ENCODE data around the gene SDK1.

SDK1 gene

GRCh38 chr7:4097001-4097609 is 796.1 kb downstream of the SDK1 start:
- DNase-seq (ENCODE audit: low read depth, low spot score): no peak

DNA sequence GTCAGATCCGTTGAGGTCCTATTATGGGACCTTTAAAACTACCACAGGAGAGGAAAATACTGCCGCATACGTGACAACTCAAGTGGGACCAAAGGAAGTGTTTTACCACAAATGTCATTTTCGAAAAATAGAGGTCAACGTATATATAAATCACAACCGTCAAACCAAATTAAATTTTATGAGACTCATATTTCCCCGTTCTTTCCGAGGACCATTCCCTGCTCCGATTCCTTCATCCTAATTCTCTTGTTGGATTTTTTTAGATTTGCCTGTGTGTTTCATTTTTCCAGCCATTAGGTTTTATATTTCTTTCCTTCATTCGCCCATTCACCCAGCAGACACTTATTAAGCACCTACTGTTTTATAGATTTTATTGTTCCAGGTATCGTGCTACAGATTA is 797.1 kb downstream of the SDK1 start:
- no peak for DNase-seq (ENCODE audit: low read depth, low spot score)

DNA sequence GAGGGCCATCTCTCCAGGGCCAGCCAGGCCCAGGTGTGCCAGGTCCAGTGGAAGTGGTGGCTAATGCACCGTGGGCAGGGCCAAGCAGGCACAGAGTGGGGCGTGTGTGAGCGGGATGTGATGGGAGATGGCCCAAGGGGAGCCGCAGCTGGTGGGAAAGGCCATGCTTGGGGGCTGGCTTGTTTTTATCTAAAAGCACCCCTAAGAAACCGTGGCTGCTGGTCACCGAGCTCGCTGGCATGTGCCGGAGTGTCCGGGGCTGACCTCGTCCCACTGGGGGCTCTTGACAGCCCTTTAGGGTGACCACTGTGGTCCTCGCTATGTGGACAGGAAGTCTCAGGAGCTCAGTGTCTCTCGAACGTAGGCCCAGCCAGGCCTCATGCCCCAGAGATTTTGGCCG is 798.6 kb downstream of the SDK1 start:
- DNase-seq (ENCODE audit: low read depth, low spot score): no peak

- DNase-seq (ENCODE audit: low read depth, low spot score): no peak
These were observed 799.1 kb downstream of the SDK1 start for GRCh38 chr7:4100148-4100547.

GRCh38 chr7:4100691-4101090 is 799.6 kb downstream of the SDK1 start:
- no peak for DNase-seq (ENCODE audit: low read depth, low spot score)

- DNase-seq (ENCODE audit: low read depth, low spot score): no peak
These were observed 801.3 kb downstream of the SDK1 start for GRCh38 chr7:4102231-4102841.

- peak; percentile 18 for DNase-seq (ENCODE audit: low read depth, low spot score)
These were observed 802.5 kb downstream of the SDK1 start for GRCh38 chr7:4103352-4104091.

- no peak for DNase-seq (ENCODE audit: low read depth, low spot score)
These were observed 806.8 kb downstream of the SDK1 start for GRCh38 chr7:4107839-4108238.

DNA sequence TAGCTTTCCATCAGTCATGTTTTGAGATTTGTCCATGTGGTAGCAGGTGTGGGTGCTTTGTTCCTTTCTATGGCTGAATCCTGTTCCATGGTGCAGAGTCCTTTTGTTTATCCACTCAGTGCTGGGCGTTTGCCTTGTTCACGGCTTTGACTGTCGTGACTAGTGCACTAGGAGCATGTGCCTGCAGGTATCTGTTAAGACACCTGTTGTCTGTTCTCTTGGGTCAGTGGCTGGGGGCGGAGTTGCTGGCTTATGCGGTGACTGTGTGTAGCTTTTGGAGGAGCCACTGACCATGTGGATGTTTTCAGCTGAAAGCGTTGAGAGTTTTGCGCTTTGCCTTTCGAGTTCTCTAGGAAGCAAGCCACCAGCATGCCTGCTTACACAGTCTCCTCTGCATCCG is 807.9 kb downstream of the SDK1 start:
- DNase-seq (ENCODE audit: low read depth, low spot score): no peak

GRCh38 chr7:4109481-4110110 is 808.5 kb downstream of the SDK1 start:
- no peak for DNase-seq (ENCODE audit: low read depth, low spot score)

GRCh38 chr7:4110438-4110837 is 809.4 kb downstream of the SDK1 start:
- DNase-seq (ENCODE audit: low read depth, low spot score): no peak

DNA sequence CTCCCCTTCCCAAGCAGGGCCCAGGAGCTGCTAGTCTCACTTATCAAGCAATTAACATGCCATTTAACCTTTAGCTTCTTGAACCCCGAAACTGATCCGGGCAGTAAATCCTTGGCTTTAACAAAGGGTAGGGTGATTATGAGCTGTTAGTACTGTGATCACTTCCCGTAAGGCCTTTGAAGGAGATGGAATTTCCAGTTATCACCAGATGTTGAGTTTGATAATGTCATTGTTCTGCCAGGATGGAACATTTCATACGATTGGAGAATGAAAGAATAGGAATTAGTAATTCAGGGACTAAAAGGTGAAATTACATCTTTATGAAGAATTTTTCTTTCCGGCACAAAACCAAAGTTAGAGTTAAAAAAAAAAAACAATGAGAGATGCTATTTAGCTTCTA is 810.1 kb downstream of the SDK1 start:
- DNase-seq (ENCODE audit: low read depth, low spot score): no peak

GRCh38 chr7:4113271-4113670 is 812.2 kb downstream of the SDK1 start:
- no peak for DNase-seq (ENCODE audit: low read depth, low spot score)

DNA sequence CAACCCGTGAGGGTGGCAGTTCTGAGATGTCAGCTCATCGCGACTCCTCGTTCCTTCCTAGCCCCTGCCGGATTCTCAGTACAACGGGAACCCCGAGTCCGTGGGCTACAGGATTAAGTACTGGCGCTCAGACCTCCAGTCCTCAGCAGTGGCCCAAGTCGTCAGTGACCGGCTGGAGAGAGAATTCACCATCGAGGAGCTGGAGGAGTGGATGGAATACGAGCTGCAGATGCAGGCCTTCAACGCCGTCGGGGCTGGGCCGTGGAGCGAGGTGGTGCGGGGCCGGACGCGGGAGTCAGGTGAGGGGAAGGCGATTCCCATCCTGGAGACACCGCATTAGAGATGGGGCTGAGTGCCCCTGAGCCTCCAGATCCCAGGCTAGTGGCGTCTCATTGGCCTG is 812.9 kb downstream of the SDK1 start:
- no peak for DNase-seq (ENCODE audit: low read depth, low spot score)

DNA sequence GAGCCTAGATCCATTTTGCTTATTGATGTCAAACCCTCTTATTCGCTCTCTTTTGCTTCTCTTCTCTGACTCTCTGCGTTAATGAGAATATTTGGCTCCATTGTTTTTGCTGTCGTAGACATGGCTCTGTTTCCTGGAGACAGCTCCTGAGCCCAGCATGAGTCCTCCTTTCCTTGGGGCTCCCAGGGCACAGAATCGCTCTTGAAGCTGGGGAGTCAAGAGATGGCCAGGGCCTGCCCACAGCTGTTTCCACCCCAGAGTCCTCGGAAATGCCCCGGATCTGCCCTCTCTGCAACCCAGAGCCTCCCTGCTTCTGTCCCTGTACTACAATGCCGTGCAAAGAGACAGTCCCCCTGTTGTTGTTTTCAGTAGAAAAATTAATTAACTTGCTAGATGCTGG is 814.4 kb downstream of the SDK1 start:
- no peak for DNase-seq (ENCODE audit: low read depth, low spot score)

DNA sequence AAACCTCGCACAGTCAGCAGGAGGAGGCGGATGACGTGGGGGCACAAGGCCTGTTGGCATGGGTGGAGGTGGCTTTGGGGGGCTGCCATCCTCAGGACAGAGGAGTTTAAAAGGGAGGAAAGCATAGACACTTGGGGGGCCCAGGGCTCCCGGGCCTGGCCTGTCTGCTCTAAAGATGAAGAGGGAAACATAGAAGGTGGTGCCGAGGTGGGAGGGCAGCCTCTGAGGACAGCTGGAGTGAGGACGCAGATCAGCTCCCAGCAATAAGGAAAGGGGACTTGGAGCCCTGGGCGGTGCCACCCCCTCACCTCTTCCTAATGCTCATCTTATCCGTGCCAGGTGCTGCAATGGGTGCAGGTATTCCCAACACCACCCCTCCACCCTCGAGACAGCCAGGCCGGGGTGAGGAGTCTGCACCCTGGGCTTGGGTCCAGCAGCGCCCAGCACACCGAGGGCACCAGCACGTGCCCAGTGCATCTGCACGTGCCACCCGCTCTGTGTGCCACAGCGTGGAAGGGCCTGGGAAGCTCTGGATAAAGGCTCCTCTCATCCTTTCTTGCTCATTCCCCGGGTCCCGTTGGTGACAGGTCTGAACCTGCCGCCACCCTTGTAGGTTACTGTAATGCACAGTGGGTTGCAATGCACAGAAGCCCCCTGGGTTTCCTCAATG is 815.0 kb downstream of the SDK1 start:
- no peak for DNase-seq (ENCODE audit: low read depth, low spot score)

DNA sequence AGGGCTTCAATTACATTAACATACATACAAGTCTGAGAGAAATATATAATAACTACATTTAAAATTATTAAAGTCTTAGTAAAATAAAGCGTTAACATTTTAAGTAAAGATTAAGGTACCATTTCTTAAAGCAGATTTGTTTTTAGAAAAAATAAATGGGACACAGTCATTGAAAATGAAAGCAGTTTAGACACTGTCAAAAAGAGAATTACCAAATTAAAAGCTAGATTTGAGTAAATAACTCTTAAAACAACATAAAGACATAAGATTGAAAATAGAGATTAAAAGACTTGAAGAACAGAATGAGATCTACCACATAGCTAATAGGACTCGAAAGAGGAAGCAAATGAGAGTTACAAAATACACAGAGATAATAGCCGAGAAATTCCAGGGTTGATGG is 818.8 kb downstream of the SDK1 start:
- no peak for DNase-seq (ENCODE audit: low read depth, low spot score)

DNA sequence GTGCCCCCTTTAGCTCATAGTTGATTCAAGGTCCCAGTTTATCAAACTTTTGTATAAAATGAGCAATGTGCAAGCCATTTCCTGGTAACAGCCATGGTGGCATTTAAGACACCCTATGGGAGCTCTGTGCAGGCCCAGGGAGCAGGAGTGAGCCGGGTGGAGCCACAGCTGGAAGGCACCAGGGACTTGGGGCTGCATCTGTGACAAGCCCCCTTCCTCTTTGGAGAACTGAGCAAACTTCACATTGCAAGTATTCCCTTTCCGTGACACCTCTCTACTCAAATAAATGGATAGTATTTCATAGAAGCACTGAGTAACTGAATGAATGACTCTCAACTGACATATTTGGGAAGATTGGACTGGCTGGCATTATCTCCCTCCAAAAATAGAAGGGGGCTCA is 822.3 kb downstream of the SDK1 start:
- DNase-seq (ENCODE audit: low read depth, low spot score): no peak

- peak; percentile 78 for DNase-seq (ENCODE audit: low read depth, low spot score)
These were observed 822.8 kb downstream of the SDK1 start for GRCh38 chr7:4123823-4124222.

GRCh38 chr7:4124556-4125477 is 823.8 kb downstream of the SDK1 start:
- DNase-seq (ENCODE audit: low read depth, low spot score): no peak

- no peak for DNase-seq (ENCODE audit: low read depth, low spot score)
These were observed 827.0 kb downstream of the SDK1 start for GRCh38 chr7:4127909-4128560.

All from astrocyte of the hippocampus (primary cell).